D721Med (cell line): ENCODE results near the gene ST14.

ENCODE experiments used
- DNase-seq: peaks from one replicate; pipeline ENCODE4 v3.0.0; 2011; ENCODE audit warnings: low spot score; ENCODE audit not compliant: insufficient read length
- FAIRE-seq: peaks from 2 replicates; lab custom pipeline; 2011; peaks lifted over from hg19 to GRCh38; lab: Jason Lieb, UNC
- TF ChIP-seq, protein P1 (sequence below): IDR thresholded peaks from 2 replicates; pipeline ENCODE4 v1.5.1; 2012; ENCODE audit warnings: mild to moderate bottlenecking, control low read depth; ENCODE audit not compliant: insufficient read depth; ENCODE audit errors: missing control alignments

ST14 gene

DNA sequence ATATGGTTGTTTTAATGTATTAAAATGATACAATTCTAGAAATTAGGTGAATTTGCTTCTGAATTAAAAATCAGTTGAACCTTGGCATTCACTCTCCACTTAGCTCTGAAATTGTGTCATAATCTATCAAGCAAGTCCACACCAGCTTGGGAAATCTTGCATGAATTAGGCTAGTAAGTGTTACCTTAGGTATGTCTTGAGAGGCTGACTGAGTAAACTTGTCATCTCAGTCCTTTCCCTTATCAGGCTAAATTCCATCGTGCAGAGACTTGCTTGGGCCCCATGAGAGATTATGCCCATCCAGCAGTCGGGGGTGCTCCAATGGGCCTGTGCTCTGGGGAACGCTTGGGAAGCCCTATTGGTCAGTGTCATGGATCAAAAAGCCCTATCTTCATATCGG, 33.9 kb upstream of the ST14 start:
- TF ChIP-seq, protein P1, sequence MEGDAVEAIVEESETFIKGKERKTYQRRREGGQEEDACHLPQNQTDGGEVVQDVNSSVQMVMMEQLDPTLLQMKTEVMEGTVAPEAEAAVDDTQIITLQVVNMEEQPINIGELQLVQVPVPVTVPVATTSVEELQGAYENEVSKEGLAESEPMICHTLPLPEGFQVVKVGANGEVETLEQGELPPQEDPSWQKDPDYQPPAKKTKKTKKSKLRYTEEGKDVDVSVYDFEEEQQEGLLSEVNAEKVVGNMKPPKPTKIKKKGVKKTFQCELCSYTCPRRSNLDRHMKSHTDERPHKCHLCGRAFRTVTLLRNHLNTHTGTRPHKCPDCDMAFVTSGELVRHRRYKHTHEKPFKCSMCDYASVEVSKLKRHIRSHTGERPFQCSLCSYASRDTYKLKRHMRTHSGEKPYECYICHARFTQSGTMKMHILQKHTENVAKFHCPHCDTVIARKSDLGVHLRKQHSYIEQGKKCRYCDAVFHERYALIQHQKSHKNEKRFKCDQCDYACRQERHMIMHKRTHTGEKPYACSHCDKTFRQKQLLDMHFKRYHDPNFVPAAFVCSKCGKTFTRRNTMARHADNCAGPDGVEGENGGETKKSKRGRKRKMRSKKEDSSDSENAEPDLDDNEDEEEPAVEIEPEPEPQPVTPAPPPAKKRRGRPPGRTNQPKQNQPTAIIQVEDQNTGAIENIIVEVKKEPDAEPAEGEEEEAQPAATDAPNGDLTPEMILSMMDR: no peak
- FAIRE-seq (no peak), DNase-seq (no peak)

DNA sequence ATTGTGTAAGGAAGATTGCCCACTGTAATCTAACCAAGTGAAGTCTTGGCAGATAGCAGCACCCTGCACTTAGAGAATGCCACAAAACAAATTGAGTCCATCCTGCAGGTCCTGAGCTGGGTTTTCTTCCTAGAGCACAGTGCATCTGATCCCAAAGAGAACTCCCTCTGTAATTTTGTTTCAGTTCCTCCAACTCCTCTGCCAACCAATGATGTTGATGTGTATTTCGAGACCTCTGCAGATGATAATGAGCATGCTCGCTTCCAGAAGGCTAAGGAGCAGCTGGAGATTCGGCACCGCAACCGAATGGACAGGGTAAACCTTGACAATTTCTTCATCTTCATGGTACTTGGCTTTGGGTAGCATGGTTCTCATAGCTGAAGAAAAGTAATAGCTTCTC, 33.1 kb upstream of the ST14 start:
- TF ChIP-seq, protein P1: no peak
- no peak for FAIRE-seq
- DNase-seq: no peak

DNA sequence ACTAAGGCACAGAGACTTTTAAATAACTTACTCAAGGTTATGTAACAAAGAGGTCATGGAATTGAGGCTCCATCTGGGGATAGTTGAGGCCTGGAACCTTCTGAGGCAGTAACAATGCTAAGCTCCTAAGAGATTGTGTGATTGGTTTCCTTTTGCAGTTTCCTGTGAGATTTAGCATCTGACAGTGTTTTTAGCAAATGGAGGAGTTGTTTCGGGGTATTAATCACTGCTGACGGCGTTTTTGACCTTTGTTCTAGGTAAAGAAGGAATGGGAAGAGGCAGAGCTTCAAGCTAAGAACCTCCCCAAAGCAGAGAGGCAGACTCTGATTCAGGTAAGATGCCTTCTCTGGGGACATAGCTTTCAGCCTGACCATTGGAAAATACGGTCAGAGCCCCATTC, 32.1 kb upstream of the ST14 start:
- TF ChIP-seq, protein P1: no peak
- FAIRE-seq: no peak
- DNase-seq: no peak

DNA sequence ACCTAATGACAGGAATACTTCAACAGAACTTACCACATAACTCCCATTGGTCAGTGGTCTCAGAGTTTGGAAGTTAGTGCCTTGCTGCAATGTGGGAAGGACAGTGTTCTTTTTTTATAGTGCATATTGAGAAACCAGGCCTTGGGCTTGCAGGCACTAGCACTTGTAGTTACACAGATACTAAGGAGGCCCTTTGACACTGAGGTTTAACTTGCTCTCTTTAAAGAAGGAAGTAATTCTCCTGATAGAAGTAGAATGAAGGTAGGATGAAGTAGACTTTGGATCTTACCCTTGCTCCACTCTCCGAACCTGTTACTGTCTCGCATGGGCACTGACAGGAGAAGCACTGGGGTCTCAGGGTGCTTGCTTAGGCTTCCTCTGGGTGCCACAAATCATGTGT, 31.0 kb upstream of the ST14 start:
- no peak for DNase-seq
- FAIRE-seq: no peak
- TF ChIP-seq, protein P1: no peak

DNA sequence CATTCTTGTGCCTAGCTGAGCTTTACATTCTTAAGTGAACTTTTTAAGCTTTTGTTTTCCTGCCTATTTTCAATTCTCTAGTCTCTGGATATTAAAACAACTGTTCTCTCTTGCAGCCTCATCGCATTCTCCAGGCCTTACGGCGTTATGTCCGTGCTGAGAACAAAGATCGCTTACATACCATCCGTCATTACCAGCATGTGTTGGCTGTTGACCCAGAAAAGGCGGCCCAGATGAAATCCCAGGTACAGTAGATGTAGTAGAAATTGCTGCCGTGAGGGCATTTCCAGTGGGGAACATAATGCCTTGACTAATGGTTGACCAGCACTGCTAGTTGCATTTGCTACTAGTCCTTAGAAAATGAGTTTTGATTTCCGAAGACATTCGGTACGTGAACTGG, 29.7 kb upstream of the ST14 start:
- FAIRE-seq (no peak), DNase-seq (no peak)
- TF ChIP-seq, protein P1: no peak

DNA sequence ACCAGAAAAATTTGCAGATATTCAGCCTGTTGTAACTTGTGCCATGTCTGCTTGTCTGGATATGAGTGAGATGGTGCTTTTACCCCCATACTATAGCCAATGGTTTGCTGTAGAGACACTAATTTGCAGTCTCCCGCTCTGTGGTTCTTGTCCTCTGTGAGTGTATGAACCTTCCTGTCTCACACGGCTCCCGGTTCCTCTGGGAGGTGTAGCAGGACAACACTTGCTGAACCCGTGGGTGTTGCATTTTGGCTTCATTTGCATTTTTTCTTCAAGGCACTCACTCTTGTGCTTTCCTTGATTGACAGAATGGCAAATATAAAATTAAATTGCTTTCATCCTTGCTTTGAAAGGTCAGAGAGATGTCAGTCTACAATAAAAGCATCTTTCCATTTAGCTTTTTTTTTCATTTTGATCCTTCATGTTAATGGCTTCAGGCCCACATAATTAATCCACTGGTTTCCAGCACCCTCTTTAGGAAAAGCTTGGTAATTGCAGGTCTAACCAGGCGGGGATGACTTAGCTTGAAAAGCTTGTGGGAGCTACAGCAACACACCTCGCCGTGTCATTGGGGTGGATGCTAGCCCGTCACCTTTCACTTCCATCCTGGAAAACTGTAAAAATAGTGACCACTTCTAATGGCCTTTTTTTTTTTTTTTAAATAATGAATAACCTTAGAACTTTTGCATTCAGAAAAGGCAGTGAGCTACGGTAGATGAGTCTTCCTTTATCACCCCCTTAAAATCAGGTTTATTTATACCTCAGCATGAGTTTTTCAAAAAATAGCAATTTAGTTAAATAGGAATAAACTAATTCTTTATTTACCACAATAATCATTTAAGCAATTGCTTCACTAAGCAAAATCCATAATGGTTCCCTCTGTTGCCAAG, 27.4 kb upstream of the ST14 start:
- TF ChIP-seq, protein P1: peak; percentile 98
- FAIRE-seq: no peak
- peak; percentile 66 for DNase-seq

DNA sequence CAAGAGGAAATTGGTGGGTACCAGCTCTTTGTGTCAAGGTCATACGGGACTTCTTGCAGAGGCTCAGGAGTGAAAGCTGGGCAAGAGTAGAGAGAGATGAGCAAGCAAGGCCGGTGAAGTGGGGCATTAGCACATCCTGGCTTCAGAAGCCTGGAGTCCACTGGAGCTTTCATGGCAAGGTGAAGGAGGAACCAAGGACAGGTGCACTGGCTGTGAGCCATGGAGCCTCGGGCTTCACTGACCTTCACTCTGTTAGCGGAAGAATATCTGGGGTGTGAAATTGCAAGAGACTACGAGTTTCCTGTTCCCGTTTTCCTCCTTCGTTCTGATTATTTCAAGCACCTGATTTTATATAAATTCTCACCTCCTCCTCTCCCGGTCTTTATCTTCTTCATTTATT, 25.9 kb upstream of the ST14 start:
- no peak for FAIRE-seq
- no peak for DNase-seq

More for the DNA sequence above, 25.9 kb upstream of the ST14 start:
- TF ChIP-seq, protein P1: no peak
